ENCODE data around the gene IFT52.

Gene IFT52

DNA sequence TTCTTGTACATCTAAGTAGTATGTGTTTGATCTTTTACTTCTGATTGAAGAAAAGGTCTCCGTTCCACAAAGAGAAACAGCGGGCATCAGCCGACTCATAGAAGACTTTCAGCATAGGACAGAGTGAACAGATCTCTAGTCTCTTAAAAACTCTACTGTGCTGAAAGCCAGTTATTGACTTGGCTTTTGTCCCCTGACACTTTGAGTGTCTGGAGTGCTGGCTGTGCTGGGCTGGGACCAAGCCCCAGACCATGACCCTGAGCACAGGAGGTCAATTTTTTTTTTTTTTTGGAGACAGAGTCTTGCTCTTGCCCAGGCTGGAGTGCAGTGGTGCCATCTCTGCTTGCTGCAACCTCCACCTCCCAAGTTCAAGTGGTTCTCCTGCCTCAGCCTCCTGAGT, 104.0 kb downstream of the IFT52 start:
- no peak for DNase-seq

GRCh38 chr20:43695571-43695970, 104.8 kb downstream of the IFT52 start:
- no peak for DNase-seq

Measured in NCI-H446 (cell line).